Tibial nerve (tissue), 4 donors: ENCODE measurements around the gene TMIGD1. TPM values are rescaled to one million over a fixed set of nuclear protein-coding genes. Genes with fewer than 3 reads are reported as not detected.

Experiments used
- DNase-seq, 2 donors: peaks; one replicate each; pipeline ENCODE4 v3.0.0-alpha.2; 2019; ENCODE audit warnings: low spot score in 2 of 2
- H3K27ac ChIP-seq, 4 donors: fragments of 200-600 bp; sonication (generic) in 3 of 4; one replicate each; pipeline ENCODE4 v1.5.1; 2017 to 2019; ENCODE audit warnings: mild to moderate bottlenecking in 1 of 4
- H3K27me3 ChIP-seq, 2 donors: fragments of 200-600 bp; sonication (generic) in 1 of 2; one replicate each; pipeline versions ENCODE4 v1.5.1 to v1.6.0; 2017 to 2019
- H3K36me3 ChIP-seq, 3 donors: fragments of 200-600 bp; sonication (generic); one replicate each; pipeline ENCODE4 v1.5.1; 2018 to 2019
- H3K4me1 ChIP-seq, 4 donors: fragments of 200-600 bp; sonication (generic) in 3 of 4; one replicate each; pipeline ENCODE4 v1.5.1; 2017 to 2019
- H3K4me3 ChIP-seq, 4 donors: fragments of 200-600 bp; sonication (generic) in 3 of 4; one replicate each; pipeline ENCODE4 v1.5.1; 2017 to 2019; ENCODE audit warnings: mild to moderate bottlenecking in 1 of 4, moderate library complexity in 1 of 4
- H3K9me3 ChIP-seq, 4 donors: fragments of 200-600 bp; sonication (generic) in 3 of 4; one replicate each; pipeline ENCODE4 v1.5.1; 2017 to 2019
- EP300 ChIP-seq, 2 donors: sonication (generic); formaldehyde crosslinking; IDR thresholded peaks; one replicate each; pipeline ENCODE4 v1.6.1; 2017; ENCODE audit warnings: antibody characterized with exemption in 2 of 2, mild to moderate bottlenecking in 1 of 2
- POLR2A ChIP-seq, 2 donors: fragments of 450-650 bp; IDR thresholded peaks; one replicate each; pipeline ENCODE4 v1.6.1; 2017; ENCODE audit warnings: antibody characterized with exemption in 2 of 2, mild to moderate bottlenecking in 2 of 2, moderate library complexity in 2 of 2
- WGBS, 2 donors: methylation state at CpG; one replicate each; pipeline ENCODE4 v1.1.5; 2018; 5-methylcytosine and 5-hydroxymethylcytosine counted together
- total RNA-seq, 4 donors: library from RNA; depleted of rRNA; stranded (reverse); fragments of >200 nt; gene quantifications; one replicate each; pipeline ENCODE4 v1.1.0, GENCODE V29; 2016
- TF ChIP-seq, protein P1 (sequence below), 5 experiments: fragments of 200-600 bp in 3 of 5; fragments of 450-650 bp in 2 of 5; sonication (generic) in 3 of 5; IDR thresholded peaks; one replicate each; pipeline ENCODE4 v1.5.1; 2016 to 2019; ENCODE audit warnings: antibody characterized with exemption in 5 of 5, mild to moderate bottlenecking in 3 of 5, moderate library complexity in 2 of 5

The TMIGD1 gene
- total RNA-seq, 4 donors from 2014 or later: not detected

DNA sequence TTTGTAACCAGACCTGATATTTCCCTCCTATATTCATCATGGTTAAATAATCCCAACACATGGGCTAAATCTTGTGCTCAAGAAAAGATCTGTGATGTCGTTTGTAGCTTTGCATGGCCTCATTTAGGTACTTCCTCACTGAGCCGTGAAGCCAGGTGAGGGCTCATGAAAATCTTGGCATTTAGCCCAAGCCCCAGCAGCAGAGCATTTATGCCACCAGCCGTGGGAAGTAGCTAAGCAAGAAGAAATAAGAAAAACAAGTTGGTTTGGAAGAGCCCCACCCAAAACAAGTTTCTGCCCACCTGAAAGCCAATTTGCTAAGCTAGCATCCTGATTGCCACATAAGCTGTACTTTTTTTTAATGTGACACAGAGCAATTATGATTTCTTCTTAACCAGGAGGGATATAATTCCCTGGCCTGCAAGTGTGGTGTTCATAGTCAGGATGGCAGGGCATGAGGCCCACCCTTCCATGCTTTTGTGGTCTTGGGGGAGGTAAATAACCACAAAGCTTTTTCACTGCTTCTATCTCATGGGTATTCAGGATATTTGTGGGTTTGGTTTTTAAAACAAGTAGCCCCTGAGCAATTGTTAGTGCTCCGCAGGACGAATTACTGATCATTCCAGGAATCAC lies 10.5 kb downstream of the TMIGD1 start:
- H3K27ac ChIP-seq: no peak overlapping the region
- H3K9me3 ChIP-seq: no peaks in the 10 kb centered on the region
- no peaks in the 10 kb centered on the region for H3K27me3 ChIP-seq
- DNase-seq: no peak
- WGBS, 2 donors: 49 to 54% methylated on average over 5 of the region's 5 CpGs
- TF ChIP-seq POLR2A (IDR thresholded peaks at IDR 0.05) (no peak), EP300 (IDR thresholded peaks at IDR 0.05) (no peak)
- TF ChIP-seq, protein P1, sequence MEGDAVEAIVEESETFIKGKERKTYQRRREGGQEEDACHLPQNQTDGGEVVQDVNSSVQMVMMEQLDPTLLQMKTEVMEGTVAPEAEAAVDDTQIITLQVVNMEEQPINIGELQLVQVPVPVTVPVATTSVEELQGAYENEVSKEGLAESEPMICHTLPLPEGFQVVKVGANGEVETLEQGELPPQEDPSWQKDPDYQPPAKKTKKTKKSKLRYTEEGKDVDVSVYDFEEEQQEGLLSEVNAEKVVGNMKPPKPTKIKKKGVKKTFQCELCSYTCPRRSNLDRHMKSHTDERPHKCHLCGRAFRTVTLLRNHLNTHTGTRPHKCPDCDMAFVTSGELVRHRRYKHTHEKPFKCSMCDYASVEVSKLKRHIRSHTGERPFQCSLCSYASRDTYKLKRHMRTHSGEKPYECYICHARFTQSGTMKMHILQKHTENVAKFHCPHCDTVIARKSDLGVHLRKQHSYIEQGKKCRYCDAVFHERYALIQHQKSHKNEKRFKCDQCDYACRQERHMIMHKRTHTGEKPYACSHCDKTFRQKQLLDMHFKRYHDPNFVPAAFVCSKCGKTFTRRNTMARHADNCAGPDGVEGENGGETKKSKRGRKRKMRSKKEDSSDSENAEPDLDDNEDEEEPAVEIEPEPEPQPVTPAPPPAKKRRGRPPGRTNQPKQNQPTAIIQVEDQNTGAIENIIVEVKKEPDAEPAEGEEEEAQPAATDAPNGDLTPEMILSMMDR (IDR thresholded peaks at IDR 0.05): no peak
- H3K4me3 ChIP-seq: no peak overlapping the region
- no peaks in the 10 kb centered on the region for H3K36me3 ChIP-seq
- peaks cover 0 to 3% (median 0%) of the 10 kb centered on the region in 4 donors for H3K4me1 ChIP-seq

DNA sequence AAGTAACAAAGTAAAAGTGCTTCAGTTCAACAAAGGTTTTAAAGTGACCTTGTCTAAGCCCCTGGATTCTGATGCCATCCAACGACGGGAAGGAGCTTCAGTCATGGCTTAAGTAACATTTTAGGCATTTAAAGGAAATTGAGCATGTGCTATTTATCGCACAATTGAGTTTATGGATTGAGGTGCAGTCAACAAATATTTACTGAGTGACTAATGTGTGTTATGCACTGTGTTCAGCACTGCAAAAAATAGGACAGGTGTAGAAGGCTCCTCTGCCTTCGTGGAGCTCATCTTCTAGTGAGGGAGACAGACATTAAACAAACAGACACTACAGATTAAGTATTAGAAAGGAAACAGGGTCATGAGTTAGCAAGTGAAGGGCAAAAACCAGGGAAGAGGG lies 12.5 kb downstream of the TMIGD1 start:
- 79 to 84% methylated on average over 4 of the region's 4 CpGs for WGBS, 2 donors
- Histone ChIP-seq H3K4me1 (peaks cover 0 to 3% (median 0%) of the 10 kb centered on the region in 4 donors), H3K27ac (no peak overlapping the region), H3K4me3 (no peak overlapping the region), H3K9me3 (no peaks in the 10 kb centered on the region), H3K36me3 (no peaks in the 10 kb centered on the region), H3K27me3 (no peaks in the 10 kb centered on the region)
- no peak for DNase-seq
- TF ChIP-seq EP300 (IDR thresholded peaks at IDR 0.05) (no peak), POLR2A (IDR thresholded peaks at IDR 0.05) (no peak)
- TF ChIP-seq, protein P1 (IDR thresholded peaks at IDR 0.05): no peak

DNA sequence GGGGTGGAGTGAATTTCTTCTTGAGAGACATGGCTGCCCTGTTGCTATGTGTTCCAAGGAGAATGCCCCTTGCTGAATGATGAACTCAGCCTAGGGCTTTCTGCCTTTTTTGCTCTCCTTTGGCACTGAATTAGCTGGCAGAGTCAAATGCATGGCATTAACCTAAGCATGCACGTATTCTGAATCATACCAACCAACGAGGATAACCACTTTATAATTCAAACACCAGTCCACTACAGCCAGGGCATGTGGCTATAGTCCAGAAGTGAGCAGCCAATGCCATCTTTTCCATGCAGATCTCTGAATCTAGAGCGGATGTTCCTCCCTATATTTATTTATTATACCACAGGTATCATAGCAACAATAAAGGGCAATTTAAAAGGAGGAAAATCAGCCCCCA lies 15.7 kb downstream of the TMIGD1 start:
- Histone ChIP-seq H3K4me3 (no peak overlapping the region), H3K9me3 (no peaks in the 10 kb centered on the region), H3K27me3 (no peaks in the 10 kb centered on the region), H3K27ac (no peak overlapping the region), H3K4me1 (no peaks in the 10 kb centered on the region), H3K36me3 (no peaks in the 10 kb centered on the region)
- TF ChIP-seq EP300 (IDR thresholded peaks at IDR 0.05) (no peak), POLR2A (IDR thresholded peaks at IDR 0.05) (no peak)
- TF ChIP-seq, protein P1 (IDR thresholded peaks at IDR 0.05): no peak
- WGBS, 2 donors: 81 to 82% methylated on average over 3 of the region's 3 CpGs
- no peak for DNase-seq

DNA sequence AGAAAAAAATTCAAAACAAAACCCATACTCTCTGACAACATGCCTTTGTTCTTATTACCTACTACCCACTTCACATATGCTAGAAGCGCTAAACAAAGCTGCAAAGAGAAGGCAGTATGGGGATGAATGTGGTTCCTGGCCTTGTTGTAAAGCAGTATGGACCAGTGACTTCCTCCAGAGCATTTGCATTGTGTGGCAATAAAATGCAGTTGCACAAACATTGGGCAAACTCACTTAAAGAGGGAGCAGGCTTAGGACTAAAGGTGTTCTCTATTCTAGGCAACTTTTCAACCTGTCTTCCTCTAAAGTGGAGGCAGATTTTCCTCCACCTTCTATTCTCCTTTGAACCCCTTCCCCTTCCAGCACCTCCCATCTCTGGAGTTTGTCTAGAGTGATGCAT lies 17.1 kb downstream of the TMIGD1 start:
- H3K4me3 ChIP-seq: no peak overlapping the region
- H3K9me3 ChIP-seq: no peaks in the 10 kb centered on the region
- no peaks in the 10 kb centered on the region for H3K36me3 ChIP-seq
- no peak for TF ChIP-seq EP300 (IDR thresholded peaks at IDR 0.05)
- TF ChIP-seq, protein P1 (IDR thresholded peaks at IDR 0.05): no peak
- TF ChIP-seq POLR2A (IDR thresholded peaks at IDR 0.05): no peak
- H3K27me3 ChIP-seq: no peaks in the 10 kb centered on the region
- 79 to 93% methylated on average over 1 of the region's 1 CpG for WGBS, 2 donors
- no peak overlapping the region for H3K27ac ChIP-seq
- no peaks in the 10 kb centered on the region for H3K4me1 ChIP-seq
- DNase-seq: no peak

DNA sequence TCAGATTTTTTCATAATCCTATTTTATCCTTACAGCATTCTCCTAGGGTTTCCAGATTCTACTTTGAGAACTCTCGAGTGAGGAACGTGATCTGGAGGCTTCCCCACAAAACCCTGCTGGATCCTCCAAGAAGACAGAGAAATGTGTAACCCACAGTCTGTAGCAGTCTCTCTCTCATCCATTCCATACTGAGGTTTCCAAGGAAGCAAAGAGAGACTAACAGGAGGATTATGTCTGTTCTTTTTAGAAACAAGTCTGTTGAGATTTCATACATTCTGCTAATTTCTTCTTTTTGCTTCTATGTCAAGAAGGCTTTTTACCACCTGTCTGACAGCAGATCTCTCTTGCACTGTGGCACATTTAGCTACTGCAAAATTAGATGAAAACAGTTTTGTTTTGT lies 18.8 kb downstream of the TMIGD1 start:
- no peak for TF ChIP-seq POLR2A (IDR thresholded peaks at IDR 0.05)
- TF ChIP-seq, protein P1 (IDR thresholded peaks at IDR 0.05): no peak
- no peak for TF ChIP-seq EP300 (IDR thresholded peaks at IDR 0.05)
- WGBS, 2 donors: 51 to 60% methylated on average over 2 of the region's 2 CpGs

More for the DNA sequence above, 18.8 kb downstream of the TMIGD1 start:
- Histone ChIP-seq H3K27ac (no peak overlapping the region), H3K9me3 (no peaks in the 10 kb centered on the region), H3K27me3 (no peaks in the 10 kb centered on the region), H3K4me1 (no peaks in the 10 kb centered on the region), H3K36me3 (no peaks in the 10 kb centered on the region), H3K4me3 (no peak overlapping the region)
- DNase-seq: no peak
